Natural killer cell (primary cell): ENCODE results near the gene NFKBIA. TPM values are rescaled to one million over a fixed set of nuclear protein-coding genes. Genes with fewer than 3 reads are reported as not detected.
"Not testable (repeated sequence)": the region's sequence is repeated elsewhere in the genome, so short reads cannot be mapped to it uniquely, and the experiment has no call there.

Experiments used
- ATAC-seq, 3 donors: fragments of 150-1000 bp in 2 of 3; fragments of 200-7000 bp in 1 of 3; cut with Tn5 transposase; 1 replicate in 1 of 3; 2 replicates in 2 of 3; pipeline ENCODE4 v1.10.0; 2021; ENCODE audit warnings: mild to moderate bottlenecking in 2 of 3, moderate library complexity in 2 of 3
- DNase-seq, 2 donors: peaks; one replicate each; pipeline versions ENCODE4 v3.0.0 to v3.0.0-alpha.2; 2013 to 2021; ENCODE audit warnings: mixed read lengths in 1 of 2
- H3K27ac ChIP-seq: one replicate; pipeline ENCODE4 v1.5.1; 2013; ENCODE audit warnings: mild to moderate bottlenecking, low read length
- H3K27me3 ChIP-seq: one replicate; pipeline ENCODE4 v1.6.1; 2013; ENCODE audit warnings: low read length; ENCODE audit not compliant: control insufficient read depth, insufficient read depth
- H3K36me3 ChIP-seq: one replicate; pipeline ENCODE4 v1.6.1; 2013; ENCODE audit warnings: low read length; ENCODE audit not compliant: control insufficient read depth, insufficient read depth
- H3K4me1 ChIP-seq: one replicate; pipeline ENCODE4 v1.6.1; 2013; ENCODE audit warnings: low read length; ENCODE audit not compliant: control insufficient read depth, insufficient read depth
- H3K4me3 ChIP-seq: one replicate; pipeline ENCODE4 v1.5.1; 2013; ENCODE audit warnings: low read length
- H3K9me3 ChIP-seq: one replicate; pipeline ENCODE4 v1.6.1; 2013; ENCODE audit warnings: low read length; ENCODE audit not compliant: control insufficient read depth, insufficient read depth
- H3K27ac Mint-ChIP-seq, 2 donors: one replicate each; pipeline ENCODE4 v1.8.0; 2022; ENCODE audit warnings: mild to moderate bottlenecking in 2 of 2, mixed read lengths in 2 of 2, moderate library complexity in 1 of 2
- H3K27me3 Mint-ChIP-seq, 2 donors: one replicate each; pipeline ENCODE4 v1.8.0; 2022; ENCODE audit warnings: low read depth in 2 of 2, mixed read lengths in 2 of 2
- H3K36me3 Mint-ChIP-seq: one replicate; pipeline ENCODE4 v1.8.0; 2022; ENCODE audit warnings: mixed read lengths
- H3K4me1 Mint-ChIP-seq, 2 donors: one replicate each; pipeline ENCODE4 v1.8.0; 2022; ENCODE audit warnings: mixed read lengths in 2 of 2
- H3K4me3 Mint-ChIP-seq: one replicate; pipeline ENCODE4 v1.8.0; 2022; ENCODE audit warnings: mild to moderate bottlenecking, moderate library complexity, mixed read lengths
- H3K9me3 Mint-ChIP-seq, 2 donors: one replicate each; pipeline ENCODE4 v1.8.0; 2022; ENCODE audit warnings: mixed read lengths in 2 of 2
- CTCF ChIP-seq: fragments of 200-600 bp; IDR thresholded peaks from one replicate; pipeline ENCODE4 v1.8.0; 2022; ENCODE audit warnings: antibody characterized with exemption
- WGBS: methylation state at CpG from one replicate; pipeline ENCODE4 v1.1.7; 2013; ENCODE audit warnings: missing lambda C conversion rate; ENCODE audit not compliant: insufficient coverage; 5-methylcytosine and 5-hydroxymethylcytosine counted together
- intact Hi-C: fragments of 100-400 bp; cut with micrococcal nuclease; formaldehyde crosslinking; loops from one replicate; pipeline ENCODE4 v1.14.2; 2022
- total RNA-seq, 4 donors: library from RNA; stranded (reverse); fragments of 120-200 nt in 1 of 4; gene quantifications; one replicate each; pipeline versions ENCODE4 v1.2.3 to v1.2.4, GENCODE V29; 2013 to 2022

NFKBIA gene
- total RNA-seq, 3 donors from 2014 or later (not counting 1 experiment from before 2014, with no cell fraction given), result 2,039 to 3,339 (median 2,499) TPM

GRCh38 chr14:35399083-35399937, 5.2 kb downstream of the NFKBIA start:
- WGBS, result 95% methylated on average over 13 of the region's 15 CpGs
- Histone ChIP-seq H3K36me3 (peaks cover 43% of the 10 kb centered on the region), H3K27ac (no peak overlapping the region), H3K4me3 (no peak overlapping the region), H3K27me3 (no peaks in the 10 kb centered on the region), H3K9me3 (no peaks in the 10 kb centered on the region), H3K4me1 (peaks cover 35% of the 10 kb centered on the region)
- ATAC-seq (peak in 2 of 3 donors; percentile 8 to 11), DNase-seq (peak; percentile 29 to 51)
- TF ChIP-seq CTCF, result no peak
- intact Hi-C loops, result no loop called here
- Mint-ChIP-seq H3K4me1 (peaks cover 45 to 52% of the 10 kb centered on the region in 2 donors), H3K4me3 (peak overlapping the region; percentile 78), H3K27me3 (no peaks in the 10 kb centered on the region), H3K27ac (peak overlapping the region; percentile 98), H3K36me3 (peaks cover 32% of the 10 kb centered on the region), H3K9me3 (no peaks in the 10 kb centered on the region)

- Histone ChIP-seq H3K9me3 (no peaks in the 10 kb centered on the region), H3K4me1 (peaks cover 29% of the 10 kb centered on the region), H3K4me3 (no peak overlapping the region), H3K27me3 (no peaks in the 10 kb centered on the region), H3K36me3 (peaks cover 38% of the 10 kb centered on the region), H3K27ac (no peak overlapping the region)
- DNase-seq (no peak), ATAC-seq (no peak)
- intact Hi-C loops, result no loop called here
- peak overlapping the region; percentile 78 for H3K4me3 Mint-ChIP-seq
- H3K27ac Mint-ChIP-seq, result peak overlapping the region; percentile 98
- WGBS, result 100% methylated on average over 1 of the region's 4 CpGs
- no peak for TF ChIP-seq CTCF
- no peaks in the 10 kb centered on the region for H3K27me3 Mint-ChIP-seq
- H3K36me3 Mint-ChIP-seq, result peaks cover 28% of the 10 kb centered on the region
- peaks cover 38 to 45% of the 10 kb centered on the region in 2 donors for H3K4me1 Mint-ChIP-seq
- H3K9me3 Mint-ChIP-seq, result no peaks in the 10 kb centered on the region
These were observed 6.4 kb downstream of the NFKBIA start for GRCh38 chr14:35398071-35398584.

- H3K36me3 Mint-ChIP-seq, result peaks cover 17% of the 10 kb centered on the region
- H3K27me3 ChIP-seq, intact Hi-C loops, H3K4me3 ChIP-seq, H3K9me3 Mint-ChIP-seq, H3K27ac ChIP-seq, DNase-seq, H3K27me3 Mint-ChIP-seq, H3K9me3 ChIP-seq: not testable (repeated sequence)
- peak in 1 of 3 donors; percentile 5 for ATAC-seq
- H3K4me3 Mint-ChIP-seq, result peak overlapping the region; percentile 78
- H3K27ac Mint-ChIP-seq, result peak overlapping the region in 1 of 2 donors; percentile 98
- Histone ChIP-seq H3K36me3 (peaks cover 22% of the 10 kb centered on the region), H3K4me1 (peaks cover 14% of the 10 kb centered on the region)
- peaks cover 23 to 30% of the 10 kb centered on the region in 2 donors for H3K4me1 Mint-ChIP-seq
- 92% methylated on average over 7 of the region's 7 CpGs for WGBS
These were observed 7.9 kb downstream of the NFKBIA start for GRCh38 chr14:35396610-35397009.

GRCh38 chr14:35395283-35395682, 9.3 kb downstream of the NFKBIA start:
- peak overlapping the region in 1 of 2 donors; percentile 98 for H3K27ac Mint-ChIP-seq
- Histone ChIP-seq H3K9me3 (no peaks in the 10 kb centered on the region), H3K27me3 (no peaks in the 10 kb centered on the region), H3K4me1 (peaks cover 8% of the 10 kb centered on the region), H3K36me3 (peaks cover 9% of the 10 kb centered on the region), H3K4me3 (no peak overlapping the region), H3K27ac (no peak overlapping the region)
- peak overlapping the region; percentile 45 for H3K4me3 Mint-ChIP-seq
- no peaks in the 10 kb centered on the region for H3K9me3 Mint-ChIP-seq
- no peaks in the 10 kb centered on the region for H3K27me3 Mint-ChIP-seq
- H3K4me1 Mint-ChIP-seq, result peaks cover 10 to 19% of the 10 kb centered on the region in 2 donors
- ATAC-seq (no peak), DNase-seq (peak in 1 of 2 donors; percentile 23)
- TF ChIP-seq CTCF, result no peak
- WGBS, result 74% methylated on average over 12 of the region's 13 CpGs
- intact Hi-C loops, result no loop called here
- peaks cover 6% of the 10 kb centered on the region for H3K36me3 Mint-ChIP-seq
